Islet precursor cell (in vitro differentiated cells): ENCODE results near the gene ABCG5.
A peak's percentile ranks its signal among the peaks of the same experiment; 100 is the strongest.

ENCODE experiments used
- DNase-seq: peaks from one replicate; pipeline ENCODE4 v3.0.0-alpha.2; 2018

ABCG5 gene

DNA sequence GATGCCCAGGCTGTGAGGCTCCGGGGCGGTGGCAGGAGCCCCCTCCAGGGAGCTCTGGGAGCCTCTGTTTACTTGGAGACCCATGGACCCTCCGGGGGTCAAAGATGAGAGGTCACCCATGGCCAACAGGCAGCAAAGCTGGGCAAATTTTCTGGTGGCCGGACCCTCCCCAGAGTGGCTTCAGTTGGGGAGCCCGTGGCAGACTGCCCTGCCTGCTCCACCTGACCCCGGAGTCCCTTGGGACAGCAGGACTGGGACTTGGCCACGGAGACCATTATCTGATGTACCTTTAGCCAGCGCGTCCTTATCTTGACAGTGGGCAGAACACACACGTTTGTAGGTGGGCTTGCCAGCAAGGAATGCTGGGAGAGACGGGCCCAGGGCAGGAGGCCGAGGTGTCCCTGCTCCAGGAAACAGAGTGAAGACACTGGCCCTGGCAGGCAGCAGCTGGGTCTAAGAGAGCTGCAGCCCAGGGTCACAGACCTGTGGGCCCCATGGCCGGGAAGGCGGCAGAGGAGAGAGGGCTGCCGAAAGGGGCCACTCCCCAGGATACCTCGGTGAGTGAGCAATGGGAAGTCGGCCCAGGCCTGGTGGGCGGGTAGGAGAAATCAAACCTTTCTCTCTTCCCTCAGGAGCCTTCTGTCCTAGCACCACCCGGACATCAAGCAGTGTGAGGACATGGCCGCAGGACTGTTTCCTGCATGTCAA lies at the start of gene ABCG5, which contains the start of gene ABCG8:
ABCG5 (minus strand) TSS at position 280 of the 708 bp plus-strand sequence; CDS start at position 120, 160 bp downstream.
ABCG8 (plus strand) TSS at position 412 of the 708 bp plus-strand sequence; CDS start at position 495, 83 bp downstream.
- no peak for DNase-seq

DNA sequence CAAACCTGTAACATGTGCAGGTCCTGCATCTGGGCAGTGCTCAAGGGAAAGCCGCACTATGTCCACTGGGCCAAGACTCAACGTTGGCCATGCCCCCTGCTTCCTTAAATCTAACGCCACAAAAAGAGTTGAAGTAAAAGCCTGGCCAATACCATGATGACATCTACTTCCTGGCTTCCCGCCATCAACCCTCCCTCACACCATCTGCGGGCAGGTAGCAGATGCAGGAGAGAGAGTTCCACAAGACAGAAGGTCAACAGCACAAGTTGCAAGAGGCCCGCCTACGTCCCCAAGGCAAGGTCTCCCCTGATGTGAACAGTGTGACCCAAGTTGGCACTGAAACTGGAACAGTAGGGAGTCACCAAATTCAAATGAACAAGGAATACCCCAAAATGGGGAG lies 48.5 kb upstream of the ABCG5 start:
- DNase-seq = no peak

DNA sequence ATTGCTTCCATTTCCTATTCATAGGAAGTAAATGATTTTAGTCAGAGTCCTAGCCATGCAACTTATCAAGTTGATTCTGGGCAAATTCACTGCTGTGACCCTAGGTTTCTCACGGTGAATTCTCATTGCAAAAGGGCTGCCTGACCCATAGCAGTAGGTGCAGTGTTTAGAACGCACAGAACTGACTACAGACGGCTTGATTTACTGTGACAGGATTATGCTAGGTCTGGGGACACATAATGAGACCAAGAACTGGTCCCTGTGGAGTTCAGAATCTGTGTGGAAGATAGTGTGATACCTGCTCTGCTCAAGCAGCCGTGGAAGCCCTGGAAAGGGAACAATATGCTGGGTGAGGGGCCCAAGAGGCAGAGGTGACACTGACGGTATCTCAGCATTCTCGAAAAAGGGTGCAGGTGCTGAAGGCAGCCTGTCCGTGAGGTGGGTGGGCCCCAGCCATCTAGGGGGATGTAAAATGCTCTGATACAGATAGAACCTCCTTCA lies 46.5 kb upstream of the ABCG5 start:
- no peak for DNase-seq

DNA sequence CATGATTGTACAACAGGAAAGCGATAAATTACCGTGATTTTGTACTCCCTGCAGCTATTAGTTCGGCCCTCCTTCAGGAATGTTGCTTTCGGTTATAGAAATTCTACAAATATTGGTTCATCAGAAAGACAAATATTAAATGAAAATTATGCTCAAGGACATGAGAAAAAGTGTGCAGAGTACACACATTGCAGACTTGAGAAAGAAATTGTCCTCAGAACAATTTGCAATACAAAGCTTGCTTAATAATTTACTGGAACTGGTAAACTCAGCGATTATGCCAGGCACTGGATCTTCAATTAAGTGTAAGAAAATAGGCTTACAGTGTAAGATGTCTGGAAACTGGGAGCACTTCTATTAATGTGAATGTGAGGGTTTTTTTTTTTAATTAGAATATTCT lies 46.0 kb upstream of the ABCG5 start:
- no peak for DNase-seq

DNA sequence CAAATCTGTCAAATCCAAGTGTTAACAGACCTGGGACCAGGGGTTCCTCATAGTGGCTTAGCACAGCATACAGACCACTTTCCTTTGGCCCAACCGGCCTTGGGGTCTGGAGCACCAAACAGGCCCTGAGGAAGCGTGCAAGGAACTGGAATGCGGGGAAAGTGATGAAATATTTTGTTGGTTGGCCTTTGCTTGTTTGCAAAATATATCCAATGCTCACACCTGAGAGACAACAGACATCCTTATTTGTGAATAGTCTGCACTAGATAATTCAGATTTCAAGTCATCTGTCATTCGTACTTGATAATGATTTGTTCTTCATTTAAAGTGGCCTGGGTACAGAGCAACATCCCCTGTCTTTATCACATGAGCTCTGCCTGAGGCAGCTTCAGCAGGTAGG lies 43.7 kb upstream of the ABCG5 start:
- DNase-seq = no peak

DNA sequence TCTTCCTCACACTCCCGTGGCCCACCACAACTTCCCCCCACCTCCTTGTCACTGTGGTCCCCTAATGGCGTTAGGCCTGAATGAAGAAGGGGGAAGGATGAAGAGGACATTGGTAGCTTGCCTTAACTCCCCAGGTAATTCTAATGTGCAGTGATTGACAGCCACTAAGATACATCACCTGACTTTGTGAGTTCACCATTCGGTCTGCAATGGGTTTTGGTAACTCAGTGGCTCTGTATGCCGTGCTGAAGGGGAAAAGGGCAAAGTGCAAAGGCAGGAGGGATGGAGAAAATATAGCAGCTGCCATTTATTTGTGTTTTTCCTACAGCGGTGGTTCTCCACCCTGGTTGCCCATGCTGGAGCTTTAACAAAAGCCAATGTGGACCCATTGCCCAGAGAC lies 42.3 kb upstream of the ABCG5 start:
- no peak for DNase-seq

DNA sequence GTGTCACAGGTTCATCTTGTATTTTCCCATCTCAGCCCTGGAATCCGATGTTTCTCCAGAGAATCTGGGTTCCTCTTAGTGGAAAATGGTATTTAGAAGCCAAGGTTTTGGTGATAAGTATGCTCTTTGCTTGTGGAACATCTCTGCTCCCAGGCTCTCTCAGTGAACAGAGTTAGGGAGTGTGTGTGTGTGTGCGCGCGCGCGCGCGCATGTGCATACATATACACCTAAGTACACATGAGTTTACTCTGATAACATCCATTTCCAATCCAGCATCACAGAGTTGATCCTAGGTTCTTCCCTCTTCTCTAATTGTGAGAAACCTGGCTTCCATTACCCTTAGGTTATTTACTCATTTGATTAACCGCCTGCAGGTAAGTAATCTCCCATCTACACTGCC lies 41.8 kb upstream of the ABCG5 start:
- DNase-seq = no peak

DNA sequence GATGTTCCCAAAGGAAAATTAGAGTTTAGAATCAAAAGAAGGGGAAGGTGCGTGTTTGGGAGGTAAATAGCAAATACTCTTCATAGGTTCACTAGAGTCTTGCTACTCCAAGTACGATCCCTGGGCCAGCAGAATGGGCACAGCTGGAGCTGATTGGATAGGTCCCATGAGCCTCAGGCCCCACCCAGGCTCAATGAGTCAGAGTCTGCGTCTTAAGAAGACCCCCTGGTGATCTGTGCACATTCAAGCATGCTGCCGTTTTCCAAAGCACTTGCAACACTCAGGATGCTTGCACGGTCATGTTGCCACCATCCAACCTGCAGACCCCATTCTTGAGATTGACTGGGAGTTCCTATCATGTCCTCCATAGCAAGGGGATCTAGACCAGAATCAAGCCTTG lies 40.6 kb upstream of the ABCG5 start:
- DNase-seq = no peak

DNA sequence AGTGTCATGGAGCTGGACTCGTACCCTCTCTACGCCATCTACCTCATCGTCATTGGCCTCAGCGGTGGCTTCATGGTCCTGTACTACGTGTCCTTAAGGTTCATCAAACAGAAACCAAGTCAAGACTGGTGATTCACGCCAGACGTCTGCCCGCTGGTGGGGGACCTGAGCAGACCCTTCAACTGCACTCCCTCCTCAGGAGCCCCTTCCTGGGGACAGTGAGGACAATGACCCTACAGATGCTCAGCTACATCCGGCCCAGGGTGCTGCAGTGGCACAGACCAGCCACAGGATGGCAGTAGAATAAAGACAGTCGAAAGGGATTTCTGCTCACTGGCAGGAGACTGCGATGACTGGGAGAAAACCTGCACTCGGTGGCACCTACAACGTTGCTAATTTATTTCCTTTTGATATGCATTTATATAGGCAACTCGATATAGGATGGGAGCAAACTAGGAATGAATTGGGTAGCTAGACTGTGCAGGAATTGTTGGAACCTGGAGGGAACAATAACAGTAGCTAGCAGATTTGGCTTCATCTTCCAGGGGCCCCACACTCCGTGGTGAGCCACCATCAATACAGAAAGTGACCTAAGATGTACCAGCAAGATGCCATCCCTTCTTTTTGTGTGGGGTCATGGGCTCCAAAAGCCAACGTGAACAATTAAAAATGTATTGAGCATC lies 39.3 kb upstream of the ABCG5 start:
- peak; percentile 87 for DNase-seq

DNA sequence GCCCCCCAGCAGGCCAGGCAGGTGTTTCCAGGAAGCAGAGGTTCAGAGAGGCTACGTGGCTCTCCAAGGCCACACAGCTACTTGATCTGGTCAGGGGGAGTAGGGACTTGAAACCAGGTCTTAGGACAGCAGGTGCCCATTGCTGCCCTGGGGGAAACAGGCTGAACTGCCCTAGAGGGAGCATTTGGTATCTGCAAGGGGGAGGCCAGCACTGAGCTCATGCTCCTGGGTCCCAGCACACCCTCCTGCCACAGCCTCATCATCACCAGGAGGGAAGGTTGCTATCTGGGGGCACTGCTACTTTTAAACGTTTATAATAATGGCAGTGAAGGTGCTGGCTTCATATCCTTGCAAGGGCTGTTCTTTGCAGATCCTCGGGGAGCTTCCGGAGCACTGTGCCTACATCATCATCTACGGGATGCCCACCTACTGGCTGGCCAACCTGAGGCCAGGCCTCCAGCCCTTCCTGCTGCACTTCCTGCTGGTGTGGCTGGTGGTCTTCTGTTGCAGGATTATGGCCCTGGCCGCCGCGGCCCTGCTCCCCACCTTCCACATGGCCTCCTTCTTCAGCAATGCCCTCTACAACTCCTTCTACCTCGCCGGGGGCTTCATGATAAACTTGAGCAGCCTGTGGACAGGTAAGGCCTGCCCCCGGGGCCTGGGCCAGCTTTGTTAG lies 36.3 kb upstream of the ABCG5 start:
- DNase-seq = no peak

DNA sequence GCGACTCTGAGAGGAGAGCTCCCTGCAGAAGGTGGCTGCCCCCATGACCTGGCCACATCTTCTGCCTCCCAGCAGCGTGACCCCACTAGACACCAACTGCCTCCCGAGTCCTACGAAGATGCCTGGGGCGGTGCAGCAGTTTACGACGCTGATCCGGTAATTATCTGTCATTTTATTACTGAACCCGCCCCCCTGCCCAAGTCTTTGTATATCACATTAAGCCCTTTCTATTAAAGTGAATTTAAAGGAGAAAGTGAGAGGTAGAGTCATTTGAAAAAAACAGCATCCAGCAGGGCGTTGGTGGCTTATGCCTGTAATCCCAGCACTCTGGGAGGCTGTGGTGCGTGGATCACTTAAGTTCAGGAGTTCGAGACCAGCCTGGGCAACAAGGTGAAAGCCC lies 33.5 kb upstream of the ABCG5 start:
- DNase-seq = no peak

DNA sequence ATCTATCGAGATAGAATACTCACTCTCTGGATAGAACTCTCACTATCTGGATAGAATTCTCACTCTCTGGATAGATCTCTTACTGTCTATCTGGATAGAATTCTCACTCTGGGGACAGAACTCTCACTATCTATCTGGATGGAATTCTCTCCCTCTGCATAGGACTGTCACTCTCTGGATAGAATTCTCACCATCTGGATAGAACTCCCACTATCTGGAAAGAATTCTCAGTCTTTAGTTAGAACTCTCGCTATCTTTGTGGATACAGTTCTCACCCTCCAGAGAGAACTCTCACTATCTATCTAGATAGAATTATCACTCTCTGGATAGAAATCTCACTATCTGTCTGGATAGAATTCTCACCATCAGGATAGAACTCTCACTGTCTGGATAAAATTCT lies 16.7 kb upstream of the ABCG5 start:
- DNase-seq = no peak

DNA sequence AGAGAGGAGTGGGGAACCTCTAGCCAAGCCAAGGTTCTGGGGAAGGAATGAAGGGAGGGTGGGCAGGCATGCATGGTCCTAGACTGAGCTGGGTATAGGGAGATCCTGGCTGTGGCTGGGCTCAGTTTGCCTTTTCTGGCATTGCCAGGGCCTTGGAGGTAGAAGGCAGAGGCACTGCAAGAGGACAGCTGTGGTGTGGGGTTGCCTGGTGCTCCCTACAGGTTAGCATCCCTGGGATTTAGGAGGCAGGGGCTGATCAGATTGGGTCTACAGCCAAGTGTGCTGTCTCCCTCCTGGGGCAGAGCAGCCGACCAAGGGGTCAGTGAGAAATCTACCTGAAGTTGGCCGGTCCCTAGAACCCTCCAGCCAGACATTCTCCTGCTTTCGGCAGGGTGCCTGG lies 16.0 kb upstream of the ABCG5 start:
- no peak for DNase-seq

DNA sequence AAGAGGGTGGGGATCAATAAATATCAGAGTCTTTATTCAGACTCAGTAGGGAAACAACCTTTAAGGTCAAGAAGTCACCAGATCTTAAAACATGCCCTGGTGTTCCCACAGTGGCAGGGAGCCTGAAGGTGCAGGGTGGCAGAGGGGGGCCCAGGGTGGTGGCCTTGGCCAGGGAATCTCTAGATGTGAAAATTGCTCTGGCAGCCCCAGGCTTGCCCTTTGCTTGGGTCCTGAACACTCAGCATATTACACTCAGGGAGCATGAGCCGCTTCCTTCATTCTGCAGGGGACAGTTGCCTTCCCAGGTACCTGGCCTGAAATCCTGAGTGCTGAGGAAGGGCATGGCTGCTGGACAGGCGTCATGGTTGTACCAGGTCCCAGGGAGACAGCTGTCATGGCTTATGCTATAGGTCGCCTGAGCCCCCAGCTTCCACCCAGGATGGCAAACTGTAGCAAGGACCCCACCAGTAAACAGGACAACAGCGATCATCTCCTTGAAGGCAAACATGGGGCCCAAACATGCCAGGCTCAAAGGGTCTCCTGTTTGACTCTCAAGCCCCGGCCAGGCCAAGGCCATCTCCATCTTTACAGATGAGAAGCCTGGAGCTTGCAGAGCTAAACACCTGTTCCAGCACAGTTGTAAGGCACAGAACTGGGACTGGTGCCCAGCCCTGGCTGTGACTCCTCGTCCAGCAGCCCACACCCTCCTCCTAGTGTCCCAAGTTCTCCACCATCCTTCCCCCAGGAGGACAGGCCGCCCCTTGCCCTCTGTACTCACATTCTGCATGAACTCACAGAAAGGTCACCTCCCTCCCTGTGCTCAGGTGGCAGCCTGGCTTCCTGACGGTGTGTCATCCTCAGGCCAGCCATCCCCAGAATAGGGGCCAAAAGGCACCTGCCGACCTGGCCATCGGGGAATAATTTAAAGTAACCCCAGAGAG lies 14.8 kb upstream of the ABCG5 start:
- DNase-seq = no peak

DNA sequence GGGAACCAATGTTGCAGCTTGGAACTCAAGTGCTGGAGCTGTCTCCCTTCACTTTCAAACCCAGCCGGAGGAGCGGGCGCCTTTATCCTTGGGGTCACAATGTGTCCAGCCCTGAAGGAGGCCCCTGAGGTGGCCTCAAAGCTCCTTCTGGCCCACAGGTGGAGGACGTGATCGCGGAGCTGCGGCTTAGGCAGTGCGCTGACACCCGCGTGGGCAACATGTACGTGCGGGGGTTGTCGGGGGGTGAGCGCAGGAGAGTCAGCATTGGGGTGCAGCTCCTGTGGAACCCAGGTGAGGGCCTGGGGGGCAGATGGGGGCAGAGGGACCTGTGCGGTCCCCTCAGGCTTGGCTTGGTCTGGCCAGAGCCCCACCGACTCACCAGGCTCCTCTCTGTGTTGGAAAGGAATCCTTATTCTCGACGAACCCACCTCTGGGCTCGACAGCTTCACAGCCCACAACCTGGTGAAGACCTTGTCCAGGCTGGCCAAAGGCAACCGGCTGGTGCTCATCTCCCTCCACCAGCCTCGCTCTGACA lies 13.6 kb upstream of the ABCG5 start:
- DNase-seq = no peak

DNA sequence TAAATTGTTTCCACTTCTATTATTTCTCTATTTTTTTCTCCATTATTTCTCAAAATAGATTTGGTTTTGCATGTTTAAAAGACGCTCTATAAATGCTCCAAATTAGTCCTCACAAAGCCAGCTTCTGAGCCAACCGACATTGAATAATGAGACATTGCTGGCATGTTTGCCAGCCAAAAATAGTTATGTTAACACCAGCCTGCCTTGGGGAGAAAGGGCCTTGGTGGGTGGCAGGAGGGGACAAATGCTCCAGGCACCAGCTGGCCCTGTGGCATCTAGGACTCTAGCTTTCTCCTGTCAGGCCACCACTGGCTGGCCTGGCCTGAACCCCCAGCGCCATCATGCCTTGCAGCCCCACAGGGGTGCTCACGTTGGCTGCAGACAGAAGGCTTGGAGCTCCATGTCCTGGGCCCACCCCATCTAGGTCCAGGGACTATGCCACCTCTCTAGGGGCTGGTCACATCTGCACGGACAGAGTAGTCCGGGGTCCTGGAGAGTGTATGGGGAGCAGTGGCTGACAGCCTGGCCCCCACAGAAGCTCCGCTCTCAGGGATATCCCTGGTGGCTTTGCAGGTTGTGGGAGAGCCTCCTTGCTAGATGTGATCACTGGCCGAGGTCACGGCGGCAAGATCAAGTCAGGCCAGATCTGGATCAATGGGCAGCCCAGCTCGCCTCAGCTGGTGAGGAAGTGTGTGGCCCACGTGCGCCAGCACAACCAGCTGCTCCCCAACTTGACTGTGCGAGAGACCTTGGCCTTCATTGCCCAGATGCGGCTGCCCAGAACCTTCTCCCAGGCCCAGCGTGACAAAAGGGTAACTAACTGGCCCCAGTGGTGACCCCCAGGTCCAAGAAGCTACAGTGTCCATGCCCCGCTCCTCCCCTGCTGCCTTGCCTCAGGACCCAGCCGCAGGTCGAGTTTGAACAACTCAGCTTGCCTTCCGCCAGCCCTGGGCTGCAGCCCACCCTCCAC lies 12.7 kb upstream of the ABCG5 start:
- DNase-seq = no peak

DNA sequence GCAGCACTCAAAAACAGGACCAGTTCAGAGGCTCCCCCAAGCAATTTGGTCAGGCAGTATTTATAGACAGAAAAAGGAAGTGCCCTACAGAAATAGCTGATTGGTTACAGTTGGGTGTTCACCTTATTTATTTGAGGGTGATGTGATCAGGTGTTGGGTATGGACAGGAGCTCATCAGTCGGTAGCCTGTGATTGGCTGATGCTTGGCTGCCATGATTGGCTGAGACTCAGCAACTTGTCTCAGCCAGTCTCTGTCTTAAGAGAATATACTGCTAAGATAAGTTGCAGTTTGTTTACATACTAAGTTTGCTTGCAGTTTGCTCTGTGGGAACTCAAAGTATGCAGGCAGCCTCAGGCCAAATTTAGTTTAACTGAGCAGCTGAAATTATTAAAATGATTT lies 9.6 kb upstream of the ABCG5 start:
- no peak for DNase-seq

DNA sequence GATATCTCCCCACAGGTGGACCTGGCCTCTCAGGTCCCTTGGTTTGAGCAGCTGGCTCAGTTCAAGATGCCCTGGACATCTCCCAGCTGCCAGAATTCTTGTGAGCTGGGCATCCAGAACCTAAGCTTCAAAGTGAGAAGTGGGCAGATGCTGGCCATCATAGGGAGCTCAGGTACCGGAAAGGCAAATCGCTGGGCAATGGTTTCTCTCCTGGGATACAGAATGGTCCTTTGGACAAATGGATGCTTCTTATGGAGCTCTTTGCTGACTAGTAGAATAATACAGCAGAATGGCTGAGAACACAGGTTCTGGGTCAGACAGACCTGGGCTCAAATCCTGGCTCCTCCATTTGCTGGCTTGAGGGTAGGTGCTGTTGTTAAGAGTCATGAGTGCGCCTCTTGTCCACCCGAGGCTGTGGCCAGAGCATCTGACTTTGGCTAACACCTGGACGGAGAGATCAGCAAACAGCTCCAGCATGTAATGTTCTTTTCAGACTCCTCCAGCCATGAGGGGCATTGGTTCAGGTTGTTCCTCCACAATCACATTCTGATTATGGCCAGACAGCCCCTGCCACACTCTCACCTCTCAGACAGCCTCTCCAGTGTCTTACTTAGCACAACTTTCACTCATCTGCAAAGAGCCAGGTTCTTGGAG lies 7.6 kb upstream of the ABCG5 start:
- DNase-seq = no peak

DNA sequence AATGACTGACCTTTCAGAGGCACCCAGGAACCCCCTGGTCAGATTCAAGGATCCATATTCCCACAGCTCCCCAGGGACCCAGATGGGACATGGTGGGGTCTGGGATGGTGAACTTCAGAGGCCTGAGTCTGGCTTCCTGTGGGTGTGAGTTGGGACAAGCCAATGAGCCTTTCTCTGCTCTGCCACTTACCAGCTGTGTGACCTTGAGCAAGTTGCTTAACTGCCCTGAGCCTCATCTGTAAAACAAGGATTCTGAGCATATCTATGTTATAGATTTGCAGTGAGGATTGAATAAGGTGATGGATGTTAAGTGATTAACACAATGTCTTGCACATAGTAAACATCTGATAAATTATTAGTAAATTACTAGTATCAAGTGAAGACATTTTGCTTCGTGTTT lies 6.5 kb upstream of the ABCG5 start:
- DNase-seq = no peak

DNA sequence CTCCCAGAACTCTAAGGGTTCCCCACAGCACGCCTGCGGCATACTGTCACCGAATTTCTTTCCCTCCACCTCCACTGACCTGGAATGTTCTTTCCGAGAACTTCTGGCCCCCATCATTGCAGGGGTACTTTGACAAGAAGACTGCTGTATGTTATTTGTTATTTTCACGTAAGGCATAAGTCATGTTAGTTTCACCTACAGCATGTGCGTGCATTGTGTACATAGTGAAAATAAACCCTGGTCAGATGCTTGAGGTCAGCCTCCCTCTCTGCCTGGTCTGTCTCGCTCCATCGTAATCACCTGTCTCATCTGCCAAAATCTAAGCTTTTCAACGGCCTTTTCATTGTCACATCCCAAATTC lies 4.2 kb upstream of the ABCG5 start:
- no peak for DNase-seq
